Thyroid gland (tissue), 4 donors: ENCODE measurements around the gene SLC6A3.

ENCODE experiments used
- CTCF ChIP-seq, 6 experiments: fragments of 200-600 bp in 3 of 6; fragments of 450-650 bp in 3 of 6; sonication (generic) in 3 of 6; IDR thresholded peaks; one replicate each; pipeline ENCODE4 v1.5.1; 2016 to 2019; ENCODE audit warnings: antibody characterized with exemption in 6 of 6, mild to moderate bottlenecking in 2 of 6, inconsistent platforms in 1 of 6, moderate library complexity in 1 of 6
- POLR2A ChIP-seq, 2 donors: fragments of 450-650 bp; IDR thresholded peaks; one replicate each; pipeline ENCODE4 v1.6.1; 2017; ENCODE audit warnings: antibody characterized with exemption in 2 of 2, mild to moderate bottlenecking in 2 of 2, moderate library complexity in 1 of 2

DNA sequence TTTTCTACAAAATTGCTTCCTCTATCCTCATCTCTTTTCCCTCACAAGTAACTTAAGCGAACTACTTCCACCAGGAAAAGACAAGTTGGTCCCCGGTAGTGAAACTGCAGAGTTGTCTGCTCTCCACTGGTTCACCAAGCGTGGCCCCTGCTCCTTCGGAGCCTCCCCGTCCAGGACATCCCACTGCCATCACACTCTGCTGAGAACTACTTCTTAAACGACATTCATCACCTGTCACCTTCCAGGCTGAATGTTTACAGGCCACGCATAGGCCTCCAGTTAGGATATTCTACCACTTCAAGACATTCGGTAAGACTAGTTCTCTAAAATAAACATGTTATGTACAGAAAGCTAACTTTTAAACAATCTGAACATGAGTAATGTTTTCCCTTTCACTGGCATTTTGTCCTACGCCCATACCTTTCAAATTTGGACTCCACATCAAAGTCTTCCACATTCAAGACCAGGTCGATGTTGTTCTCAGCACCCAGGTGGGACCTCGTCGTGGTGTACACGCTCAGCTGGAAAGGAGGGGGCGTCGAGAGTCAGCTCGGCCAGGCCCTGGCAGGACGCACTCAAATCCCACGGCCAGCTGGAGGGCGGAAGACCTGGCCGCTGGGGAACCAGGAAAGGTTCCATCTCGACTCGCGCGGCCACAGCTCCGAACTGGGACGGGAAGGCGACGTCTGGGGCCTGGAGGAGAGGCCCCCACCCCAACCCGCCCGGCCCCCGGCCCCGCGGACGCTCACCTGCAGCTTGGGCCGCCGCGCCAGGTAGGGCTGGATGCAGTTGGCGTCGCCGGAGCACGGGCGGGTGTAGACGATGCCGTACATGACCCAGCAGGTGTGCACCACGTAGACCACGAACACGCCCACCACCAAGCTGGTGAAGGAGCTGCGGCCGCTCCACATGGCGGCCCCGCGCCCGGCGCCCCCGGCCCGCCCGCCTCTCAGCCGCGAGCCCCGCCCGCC lies 101.0 kb downstream of the SLC6A3 start:
- TF ChIP-seq CTCF (IDR thresholded peaks at IDR 0.05): no peak
- TF ChIP-seq POLR2A (IDR thresholded peaks at IDR 0.05): no peak
